CD14-positive monocyte (primary cell): ENCODE results near the gene PSG2. TPM values are rescaled to one million over a fixed set of nuclear protein-coding genes. Genes with fewer than 3 reads are reported as not detected.
"Not testable (repeated sequence)": the region's sequence is repeated elsewhere in the genome, so short reads cannot be mapped to it uniquely, and the experiment has no call there.

Source experiments
- DNase-seq, 3 donors: peaks; one replicate each; pipeline ENCODE4 v3.0.0-alpha.2; 2011 to 2022
- H2AFZ ChIP-seq: 2 replicates; pipeline ENCODE4 v1.6.0; 2012; ENCODE audit warnings: mild to moderate bottlenecking, low read depth, low read length, inconsistent platforms; ENCODE audit not compliant: insufficient read depth, poor library complexity, severe bottlenecking
- H3K27ac ChIP-seq, 2 donors: 1 replicate in 1 of 2; 2 replicates in 1 of 2; pipeline ENCODE4 v1.5.1; 2012 to 2013; ENCODE audit warnings: low read length in 2 of 2, control low read depth in 1 of 2, inconsistent platforms in 1 of 2, low read depth in 1 of 2, mild to moderate bottlenecking in 1 of 2
- H3K27me3 ChIP-seq, 2 donors: one replicate each; pipeline versions ENCODE4 v1.6.0 to v1.6.1; 2011 to 2013; ENCODE audit warnings: low read length in 2 of 2; ENCODE audit not compliant: control insufficient read depth in 2 of 2, insufficient read depth in 2 of 2
- H3K36me3 ChIP-seq, 2 donors: replicated peaks in 1 of 2; 1 replicate in 1 of 2; 2 replicates in 1 of 2; pipeline versions ENCODE4 v1.5.1 to v1.6.1; 2012 to 2013; ENCODE audit warnings: low read length in 2 of 2, control low read depth in 1 of 2, inconsistent platforms in 1 of 2, mild to moderate bottlenecking in 1 of 2; ENCODE audit not compliant: insufficient read depth in 2 of 2, control insufficient read depth in 1 of 2
- H3K4me1 ChIP-seq, 2 donors: 1 replicate in 1 of 2; 2 replicates in 1 of 2; pipeline versions ENCODE4 v1.5.1 to v1.6.1; 2012 to 2013; ENCODE audit warnings: low read length in 2 of 2, control low read depth in 1 of 2, inconsistent platforms in 1 of 2, mild to moderate bottlenecking in 1 of 2, moderate library complexity in 1 of 2; ENCODE audit not compliant: insufficient read depth in 2 of 2, control insufficient read depth in 1 of 2
- H3K4me2 ChIP-seq: replicated peaks from 2 replicates; pipeline ENCODE3; 2012; ENCODE audit warnings: low read length, moderate library complexity, mild to moderate bottlenecking; ENCODE audit not compliant: poor library complexity, severe bottlenecking; ENCODE audit errors: extremely low read depth
- H3K4me3 ChIP-seq, 3 experiments: fragments of 200-600 bp in 1 of 3; sonication (generic) in 1 of 3; replicated peaks in 1 of 3; 1 replicate in 2 of 3; 2 replicates in 1 of 3; pipeline ENCODE4 v1.5.1; 2011 to 2013; ENCODE audit warnings: low read length in 3 of 3, mild to moderate bottlenecking in 3 of 3, control low read depth in 2 of 3, low read depth in 2 of 3, inconsistent platforms in 1 of 3, moderate library complexity in 1 of 3
- H3K79me2 ChIP-seq: 2 replicates; pipeline ENCODE4 v1.6.0; 2012; ENCODE audit warnings: mild to moderate bottlenecking, control low read depth, inconsistent platforms, low read length, moderate library complexity; ENCODE audit not compliant: insufficient read depth
- H3K9ac ChIP-seq: 2 replicates; pipeline ENCODE4 v1.6.0; 2017; ENCODE audit warnings: low read length, mild to moderate bottlenecking; ENCODE audit not compliant: insufficient read depth, poor library complexity, severe bottlenecking
- H3K9me3 ChIP-seq, 2 donors: replicated peaks in 1 of 2; 1 replicate in 1 of 2; 2 replicates in 1 of 2; pipeline versions ENCODE4 v1.5.1 to v1.6.1; 2012 to 2013; ENCODE audit warnings: low read length in 2 of 2, control low read depth in 1 of 2; ENCODE audit not compliant: control insufficient read depth in 1 of 2, insufficient read depth in 1 of 2
- H4K20me1 ChIP-seq: 2 replicates; pipeline ENCODE4 v1.6.0; 2012; ENCODE audit warnings: mild to moderate bottlenecking, low read length, control low read depth, moderate library complexity; ENCODE audit not compliant: insufficient read depth
- H3K27ac Mint-ChIP-seq, 7 donors: one replicate each; pipeline ENCODE4 v1.8.0; 2020; ENCODE audit warnings: mild to moderate bottlenecking in 7 of 7, mixed read lengths in 7 of 7, moderate library complexity in 6 of 7, inconsistent platforms in 2 of 7
- H3K27me3 Mint-ChIP-seq, 3 donors: one replicate each; pipeline ENCODE4 v1.8.0; 2021 to 2022; ENCODE audit warnings: low read depth in 3 of 3, mild to moderate bottlenecking in 3 of 3, mixed read lengths in 3 of 3, moderate library complexity in 3 of 3, inconsistent platforms in 1 of 3
- H3K36me3 Mint-ChIP-seq, 2 donors: one replicate each; pipeline ENCODE4 v1.8.0; 2020; ENCODE audit warnings: mixed read lengths in 2 of 2, inconsistent platforms in 1 of 2, mild to moderate bottlenecking in 1 of 2
- H3K4me1 Mint-ChIP-seq: one replicate; pipeline ENCODE4 v1.8.0; 2020; ENCODE audit warnings: mild to moderate bottlenecking, mixed read lengths
- H3K4me3 Mint-ChIP-seq, 2 donors: one replicate each; pipeline ENCODE4 v1.8.0; 2020; ENCODE audit warnings: mild to moderate bottlenecking in 2 of 2, mixed read lengths in 2 of 2, moderate library complexity in 1 of 2
- H3K9me3 Mint-ChIP-seq, 7 donors: one replicate each; pipeline ENCODE4 v1.8.0; 2020 to 2022; ENCODE audit warnings: mixed read lengths in 7 of 7, mild to moderate bottlenecking in 6 of 7, moderate library complexity in 6 of 7, inconsistent platforms in 2 of 7
- WGBS: methylation state at CpG from one replicate; pipeline ENCODE4 v1.1.5; 2013; ENCODE audit warnings: missing lambda C conversion rate; ENCODE audit not compliant: insufficient coverage; 5-methylcytosine and 5-hydroxymethylcytosine counted together
- intact Hi-C, 2 donors: fragments of 100-400 bp; cut with micrococcal nuclease; formaldehyde crosslinking; loops; one replicate each; pipeline versions ENCODE4 v1.15.0 to v1.15.1; 2023
- polyA plus RNA-seq, 3 donors: library from polyadenylated mRNA; depleted of rRNA in 1 of 3; unstranded in 2 of 3; stranded (reverse) in 1 of 3; fragments of 300-500 nt in 2 of 3; fragments of >200 nt in 1 of 3; fragmentation: Illumina TruSeq in 2 of 3; gene quantifications; 1 replicate in 2 of 3; 2 replicates in 1 of 3; pipeline ENCODE4 v1.2.3, GENCODE V29; 2012 to 2021
- TF ChIP-seq, protein P1 (sequence below): fragments of 200-600 bp; IDR thresholded peaks from one replicate; pipeline ENCODE4 v1.8.0; 2022; ENCODE audit warnings: antibody characterized with exemption, mild to moderate bottlenecking

The PSG2 gene
- polyA plus RNA-seq, 3 donors, result not detected

DNA sequence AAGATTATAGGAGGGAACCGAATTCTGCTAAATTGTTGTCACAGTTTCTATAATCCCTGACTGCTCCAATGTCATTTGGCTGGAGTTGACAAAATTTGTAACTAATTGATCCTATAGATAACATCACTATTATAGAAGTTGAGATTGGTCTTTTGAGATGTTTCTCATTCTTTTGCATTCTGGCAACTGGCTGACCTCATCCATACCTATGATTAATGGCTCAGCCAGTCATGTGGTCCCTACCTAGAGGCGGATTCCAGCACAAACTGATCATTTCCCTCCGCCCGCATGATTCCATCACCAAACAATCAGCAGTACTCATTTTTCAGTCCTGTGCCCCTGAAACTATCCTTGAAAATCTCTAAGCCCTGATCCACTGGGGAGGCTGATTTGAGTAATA, 4.2 kb downstream of the PSG2 start:
- no peak overlapping the region for H3K9ac ChIP-seq
- H3K79me2 ChIP-seq, result no peaks in the 10 kb centered on the region
- no peak overlapping the region for H3K4me3 ChIP-seq
- no peaks in the 10 kb centered on the region for H3K4me1 ChIP-seq
- no peaks in the 10 kb centered on the region for H4K20me1 ChIP-seq
- no peak overlapping the region for H3K27ac ChIP-seq
- no peaks in the 10 kb centered on the region for H3K9me3 ChIP-seq
- H3K4me2 ChIP-seq, result no peak overlapping the region
- peaks cover 0 to 4% (median 1%) of the 10 kb centered on the region in 3 donors for H3K27me3 Mint-ChIP-seq
- H3K27me3 ChIP-seq, result no peaks in the 10 kb centered on the region
- no peaks in the 10 kb centered on the region for H3K4me1 Mint-ChIP-seq
- DNase-seq, result no peak
- TF ChIP-seq, protein P1, sequence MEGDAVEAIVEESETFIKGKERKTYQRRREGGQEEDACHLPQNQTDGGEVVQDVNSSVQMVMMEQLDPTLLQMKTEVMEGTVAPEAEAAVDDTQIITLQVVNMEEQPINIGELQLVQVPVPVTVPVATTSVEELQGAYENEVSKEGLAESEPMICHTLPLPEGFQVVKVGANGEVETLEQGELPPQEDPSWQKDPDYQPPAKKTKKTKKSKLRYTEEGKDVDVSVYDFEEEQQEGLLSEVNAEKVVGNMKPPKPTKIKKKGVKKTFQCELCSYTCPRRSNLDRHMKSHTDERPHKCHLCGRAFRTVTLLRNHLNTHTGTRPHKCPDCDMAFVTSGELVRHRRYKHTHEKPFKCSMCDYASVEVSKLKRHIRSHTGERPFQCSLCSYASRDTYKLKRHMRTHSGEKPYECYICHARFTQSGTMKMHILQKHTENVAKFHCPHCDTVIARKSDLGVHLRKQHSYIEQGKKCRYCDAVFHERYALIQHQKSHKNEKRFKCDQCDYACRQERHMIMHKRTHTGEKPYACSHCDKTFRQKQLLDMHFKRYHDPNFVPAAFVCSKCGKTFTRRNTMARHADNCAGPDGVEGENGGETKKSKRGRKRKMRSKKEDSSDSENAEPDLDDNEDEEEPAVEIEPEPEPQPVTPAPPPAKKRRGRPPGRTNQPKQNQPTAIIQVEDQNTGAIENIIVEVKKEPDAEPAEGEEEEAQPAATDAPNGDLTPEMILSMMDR, result no peak
- H3K9me3 Mint-ChIP-seq, result peaks cover 0 to 2% (median 0%) of the 10 kb centered on the region in 7 donors
- H3K36me3 ChIP-seq, result no peaks in the 10 kb centered on the region
- WGBS, result no CpG with 5 or more reads among the region's 4 CpGs
- intact Hi-C loops, result no loop called here
- no peak overlapping the region for H3K4me3 Mint-ChIP-seq
- no peak overlapping the region for H3K27ac Mint-ChIP-seq
- H2AFZ ChIP-seq, result no peak overlapping the region
- no peaks in the 10 kb centered on the region for H3K36me3 Mint-ChIP-seq

DNA sequence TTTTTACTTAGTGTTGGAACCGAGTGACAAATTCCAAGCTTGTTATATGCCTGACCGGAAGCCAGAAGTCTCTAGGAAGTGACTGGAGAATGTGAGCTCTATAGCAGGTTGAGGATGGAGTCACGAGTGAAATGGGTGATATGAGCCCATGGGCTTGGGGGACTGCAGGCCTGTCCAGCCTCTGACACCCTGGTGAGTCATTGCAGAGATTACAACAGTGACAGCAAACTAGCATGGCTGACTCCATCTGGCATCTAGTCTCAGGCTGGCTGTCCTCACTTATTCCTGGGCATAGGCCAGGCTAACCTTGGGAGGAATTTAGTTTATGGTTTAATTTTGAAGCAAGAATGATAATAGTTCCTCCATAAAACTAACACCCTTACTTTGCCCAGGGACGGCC, 4.6 kb downstream of the PSG2 start:
- H3K9me3 Mint-ChIP-seq, H2AFZ ChIP-seq, DNase-seq, H3K27ac ChIP-seq, H3K9me3 ChIP-seq, H3K27ac Mint-ChIP-seq, H3K27me3 ChIP-seq, H3K36me3 ChIP-seq, H3K79me2 ChIP-seq, H3K36me3 Mint-ChIP-seq, H4K20me1 ChIP-seq, H3K4me3 ChIP-seq, H3K4me1 Mint-ChIP-seq, H3K9ac ChIP-seq, H3K4me3 Mint-ChIP-seq, H3K4me2 ChIP-seq, H3K27me3 Mint-ChIP-seq, intact Hi-C loops, H3K4me1 ChIP-seq: not testable (repeated sequence)
- WGBS, result 90% methylated on average over 3 of the region's 4 CpGs

DNA sequence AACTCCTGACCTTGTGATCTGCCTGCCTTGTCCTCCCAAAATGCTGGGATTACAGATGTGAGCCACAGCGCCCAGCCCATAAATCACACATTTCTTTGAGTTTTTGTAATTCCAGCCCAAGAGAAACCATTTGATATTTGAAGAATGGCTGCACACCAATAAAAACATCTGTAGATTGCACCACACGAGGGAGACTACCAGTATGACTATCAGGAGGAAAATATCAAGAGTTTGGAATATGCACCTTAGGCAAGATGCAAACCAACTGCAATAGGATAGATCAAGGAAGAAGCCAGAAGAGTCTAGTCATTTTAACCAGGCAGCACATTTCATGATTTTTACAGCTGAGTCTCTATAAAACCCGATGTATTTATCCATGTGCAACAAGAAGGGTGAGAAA, 20.1 kb downstream of the PSG2 start:
- H3K36me3 ChIP-seq, H3K27ac ChIP-seq, H3K9ac ChIP-seq, H3K27me3 Mint-ChIP-seq, DNase-seq, H3K4me1 ChIP-seq, intact Hi-C loops, H3K4me3 Mint-ChIP-seq, H3K79me2 ChIP-seq, H3K9me3 ChIP-seq, H3K4me2 ChIP-seq, H3K27ac Mint-ChIP-seq, H2AFZ ChIP-seq, H3K27me3 ChIP-seq, H3K4me3 ChIP-seq, H3K4me1 Mint-ChIP-seq, H4K20me1 ChIP-seq, H3K36me3 Mint-ChIP-seq: not testable (repeated sequence)
- peaks cover 2 to 15% (median 4%) of the 10 kb centered on the region in 7 donors for H3K9me3 Mint-ChIP-seq
- 100% methylated on average over 1 of the region's 3 CpGs for WGBS

DNA sequence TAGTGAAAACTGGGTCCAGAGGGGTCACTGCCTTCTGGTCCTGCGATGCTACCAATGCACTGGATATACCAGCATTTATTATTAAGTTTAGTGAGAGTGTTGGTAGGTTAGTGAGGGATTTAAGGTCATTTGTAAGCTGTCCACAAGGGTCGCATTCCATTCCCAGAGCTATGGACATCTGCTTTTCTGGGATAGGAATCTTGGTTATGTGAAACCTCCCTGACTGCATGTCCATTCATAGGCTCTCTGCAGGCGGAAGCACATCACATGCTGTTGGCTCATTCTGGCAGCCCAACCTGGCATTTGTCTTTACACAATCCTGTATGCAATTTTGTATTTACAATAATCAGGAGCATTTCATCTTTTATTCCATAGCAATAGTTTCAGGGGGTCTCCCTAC, 21.2 kb downstream of the PSG2 start:
- H4K20me1 ChIP-seq, DNase-seq, H3K27me3 ChIP-seq, H3K79me2 ChIP-seq, H3K4me3 ChIP-seq, H3K4me2 ChIP-seq, H3K4me1 Mint-ChIP-seq, intact Hi-C loops, H3K27ac Mint-ChIP-seq, H3K27me3 Mint-ChIP-seq, H3K27ac ChIP-seq, H3K36me3 ChIP-seq, H3K9ac ChIP-seq, H3K9me3 ChIP-seq, H3K4me1 ChIP-seq, H3K36me3 Mint-ChIP-seq, H3K4me3 Mint-ChIP-seq, H2AFZ ChIP-seq: not testable (repeated sequence)
- 82% methylated on average over 1 of the region's 3 CpGs for WGBS
- peaks cover 2 to 21% (median 5%) of the 10 kb centered on the region in 7 donors for H3K9me3 Mint-ChIP-seq
